Fibroblast of skin of right biceps (primary cell): ENCODE data around the gene MT3.
"Not testable (repeated sequence)": the region's sequence is repeated elsewhere in the genome, so short reads cannot be mapped to it uniquely, and the experiment has no call there.

Source experiments
- DNase-seq: peaks from one replicate; pipeline ENCODE4 v3.0.0-alpha.2; 2013

The MT3 gene

DNA sequence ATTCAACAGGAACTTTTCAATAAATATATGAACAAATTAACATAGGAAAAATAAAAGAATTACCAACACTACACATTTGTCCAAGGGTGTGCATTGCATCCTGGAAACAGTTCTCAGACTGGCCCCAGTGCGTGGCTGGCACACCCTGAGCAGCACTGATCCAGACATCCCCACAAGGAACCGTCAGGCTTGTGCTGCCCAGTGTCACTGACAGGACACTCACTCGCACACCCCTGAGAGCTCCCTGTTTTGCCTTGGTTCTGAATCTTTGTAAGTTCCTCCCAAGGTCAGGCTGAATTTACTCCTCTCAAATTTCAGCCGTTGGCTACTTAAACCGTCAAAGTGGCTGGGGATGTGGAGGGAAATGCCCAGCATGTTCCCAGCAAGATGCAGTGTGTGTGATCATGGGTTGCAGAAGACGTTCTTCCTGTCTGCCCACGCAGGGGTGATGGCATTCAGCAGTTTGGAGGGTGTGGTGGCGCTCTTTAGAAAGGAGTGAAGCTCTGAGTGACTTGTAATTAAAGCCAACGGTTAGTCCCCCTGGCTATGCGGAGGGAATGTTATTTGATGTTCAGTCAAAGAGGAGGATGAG, 20.8 kb downstream of the MT3 start:
- DNase-seq: peak; percentile 63

DNA sequence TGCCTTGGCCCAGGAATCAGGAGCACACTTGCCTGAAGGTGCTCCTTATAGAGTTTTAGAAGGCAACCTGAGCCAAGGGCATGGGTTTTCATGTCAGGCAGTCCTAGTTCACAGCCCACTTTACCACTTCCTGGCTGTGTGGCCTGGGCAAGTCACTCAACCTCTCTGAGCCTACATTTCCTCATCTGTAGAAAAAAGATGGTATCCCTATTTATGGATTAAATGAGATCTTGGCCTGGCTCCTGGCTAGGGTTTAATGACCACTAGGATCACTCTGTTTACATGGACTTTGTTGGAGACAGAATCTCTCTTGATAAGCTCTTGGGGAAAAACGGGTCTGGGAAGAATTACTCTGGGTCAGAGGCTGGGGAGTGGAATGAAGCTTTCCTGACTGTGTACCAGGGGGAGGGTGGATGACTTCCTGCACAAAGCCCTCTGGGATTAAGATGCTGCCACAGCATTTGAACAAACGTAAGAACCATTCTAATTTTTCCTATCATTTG, 21.3 kb downstream of the MT3 start:
- DNase-seq: peak; percentile 26

- DNase-seq: no peak
Observed at GRCh38 chr16:56611281-56611833, 22.0 kb downstream of the MT3 start.

- no peak for DNase-seq
Observed at GRCh38 chr16:56613706-56614105, 24.4 kb downstream of the MT3 start.

DNA sequence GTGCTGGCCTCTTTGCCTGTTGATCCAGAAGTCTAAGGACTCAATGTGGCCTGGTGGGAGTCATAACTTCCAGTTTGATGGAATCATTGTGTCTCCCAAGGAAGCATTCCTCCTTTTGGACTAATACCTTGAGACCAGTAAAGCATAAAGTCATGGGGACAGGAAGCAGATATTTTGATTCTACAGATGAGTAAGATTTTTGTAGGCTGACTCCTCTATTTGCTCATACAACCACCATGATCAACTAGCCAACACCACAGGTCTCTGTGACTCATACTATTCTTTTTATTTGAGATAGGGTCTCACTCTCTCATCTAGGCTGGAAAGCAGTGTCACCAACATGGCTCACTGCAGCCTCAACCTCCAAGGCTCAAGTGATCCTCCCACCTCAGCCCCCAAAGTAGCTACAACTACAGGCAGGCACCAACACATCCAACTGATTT, 25.2 kb downstream of the MT3 start:
- DNase-seq: peak; percentile 87

GRCh38 chr16:56615353-56615752, 26.0 kb downstream of the MT3 start:
- DNase-seq: peak; percentile 59

GRCh38 chr16:56616608-56617211, 27.4 kb downstream of the MT3 start:
- DNase-seq: no peak

- peak; percentile 60 for DNase-seq
Observed at GRCh38 chr16:56617212-56618085, 28.1 kb downstream of the MT3 start.

GRCh38 chr16:56618138-56618537, 28.8 kb downstream of the MT3 start:
- DNase-seq: no peak

GRCh38 chr16:56620339-56620897, 31.1 kb downstream of the MT3 start:
- no peak for DNase-seq

- not testable (repeated sequence) for DNase-seq
Observed at GRCh38 chr16:56621665-56622445, 32.5 kb downstream of the MT3 start.

GRCh38 chr16:56623184-56623583, 33.9 kb downstream of the MT3 start:
- DNase-seq: not testable (repeated sequence)

DNA sequence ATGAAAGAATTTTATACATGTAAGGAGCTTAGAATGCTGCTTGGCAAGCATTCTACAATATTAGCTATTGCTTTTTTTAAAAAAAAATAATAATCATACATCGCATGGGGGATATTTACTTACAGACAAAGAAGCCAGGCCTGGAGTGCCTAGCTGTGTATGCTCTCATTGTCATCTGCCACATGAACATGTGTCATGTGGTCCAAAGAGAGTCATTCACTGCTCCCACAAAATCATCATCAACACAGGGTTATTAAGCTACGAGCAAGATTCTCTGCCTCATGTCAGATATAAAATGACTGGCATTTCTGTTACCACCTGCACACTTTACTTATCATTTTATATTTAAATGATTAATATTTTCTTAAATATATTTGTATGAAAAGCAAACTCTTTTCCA, 34.3 kb downstream of the MT3 start:
- DNase-seq: no peak

DNA sequence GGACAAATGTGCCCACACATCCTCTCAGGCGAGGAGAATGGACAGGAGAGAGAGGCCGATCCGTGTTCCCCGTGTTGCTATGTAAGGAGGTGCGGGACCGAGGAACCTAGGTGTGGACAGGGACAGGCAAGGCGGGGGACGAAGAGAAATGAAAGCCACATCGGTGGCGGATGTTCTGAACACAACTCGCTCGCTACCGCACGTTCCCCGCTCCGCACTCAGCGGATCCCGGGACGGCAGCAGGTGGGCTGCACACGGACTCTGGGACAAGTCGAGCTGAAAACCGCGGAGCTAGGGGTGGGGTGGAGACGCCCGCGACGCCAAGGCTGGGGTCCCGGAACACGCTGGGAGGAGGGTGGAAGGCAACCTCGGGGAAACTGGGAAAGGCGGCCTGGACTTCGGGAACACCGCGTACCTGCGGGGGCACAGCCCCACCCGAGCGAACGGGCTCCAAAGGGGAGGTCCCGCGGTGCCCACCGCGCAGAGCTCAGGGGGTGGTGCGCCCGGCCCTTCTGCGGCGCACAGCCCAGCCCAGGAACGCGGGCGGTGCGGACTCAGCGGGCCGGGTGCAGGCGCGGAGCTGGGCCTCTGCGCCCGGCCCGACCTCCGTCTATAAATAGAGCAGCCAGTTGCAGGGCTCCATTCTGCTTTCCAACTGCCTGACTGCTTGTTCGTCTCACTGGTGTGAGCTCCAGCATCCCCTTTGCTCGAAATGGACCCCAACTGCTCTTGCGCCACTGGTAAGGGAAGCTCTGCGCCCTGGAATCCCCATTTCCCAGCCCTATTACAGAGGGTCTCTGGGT, 36.0 kb downstream of the MT3 start, which contains the start of gene MT1E:
MT1E (plus strand) TSS at position 642 of the 803 bp plus-strand sequence; CDS start at position 713, 71 bp downstream.
- peak; percentile 88 for DNase-seq

DNA sequence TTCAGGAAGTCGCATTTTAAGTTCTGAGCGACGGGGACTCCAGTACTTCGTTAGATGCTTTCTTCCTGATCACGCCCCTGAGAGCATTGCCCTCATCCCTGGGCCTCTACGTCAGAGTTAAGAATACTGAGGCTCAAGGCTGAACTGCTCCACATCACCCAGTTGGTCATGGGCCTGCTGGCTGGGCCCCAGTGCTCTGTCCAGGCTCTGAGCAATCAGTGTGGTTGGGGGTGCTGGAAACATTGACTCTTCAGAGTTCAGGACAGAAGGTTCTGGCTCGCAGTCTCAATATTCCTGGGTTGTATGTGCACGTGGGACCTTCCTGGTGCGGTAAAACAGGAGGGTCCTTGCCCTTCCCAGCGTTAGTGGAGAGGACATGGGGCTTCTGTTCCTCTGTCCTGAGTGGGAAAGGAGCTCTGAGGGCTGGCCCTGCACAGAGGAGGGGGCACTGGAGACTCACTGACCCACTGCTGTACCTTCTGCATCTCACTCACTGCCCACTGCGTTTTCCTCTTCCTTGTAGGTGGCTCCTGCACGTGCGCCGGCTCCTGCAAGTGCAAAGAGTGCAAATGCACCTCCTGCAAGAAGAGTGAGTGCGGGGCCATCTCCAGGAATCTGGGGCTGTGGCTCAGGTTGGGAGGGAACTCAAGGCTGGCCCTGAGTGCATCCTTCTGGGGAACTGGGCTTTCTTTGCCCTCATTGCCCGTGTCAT, 36.8 kb downstream of the MT3 start:
- peak; percentile 68 for DNase-seq

DNA sequence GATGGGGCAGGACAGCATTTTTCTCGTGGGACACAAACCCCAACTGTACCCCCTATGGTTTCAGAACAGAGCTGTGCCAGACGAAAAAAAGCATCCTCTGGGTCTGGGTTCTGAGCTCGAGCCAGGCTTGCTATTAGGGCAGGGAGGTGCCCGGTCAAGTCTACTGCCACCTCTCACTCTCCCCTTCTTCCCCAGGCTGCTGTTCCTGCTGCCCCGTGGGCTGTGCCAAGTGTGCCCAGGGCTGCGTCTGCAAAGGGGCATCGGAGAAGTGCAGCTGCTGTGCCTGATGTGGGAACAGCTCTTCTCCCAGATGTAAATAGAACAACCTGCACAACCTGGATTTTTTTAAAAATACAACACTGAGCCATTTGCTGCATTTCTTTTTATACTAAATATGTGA, 37.4 kb downstream of the MT3 start:
- no peak for DNase-seq

DNA sequence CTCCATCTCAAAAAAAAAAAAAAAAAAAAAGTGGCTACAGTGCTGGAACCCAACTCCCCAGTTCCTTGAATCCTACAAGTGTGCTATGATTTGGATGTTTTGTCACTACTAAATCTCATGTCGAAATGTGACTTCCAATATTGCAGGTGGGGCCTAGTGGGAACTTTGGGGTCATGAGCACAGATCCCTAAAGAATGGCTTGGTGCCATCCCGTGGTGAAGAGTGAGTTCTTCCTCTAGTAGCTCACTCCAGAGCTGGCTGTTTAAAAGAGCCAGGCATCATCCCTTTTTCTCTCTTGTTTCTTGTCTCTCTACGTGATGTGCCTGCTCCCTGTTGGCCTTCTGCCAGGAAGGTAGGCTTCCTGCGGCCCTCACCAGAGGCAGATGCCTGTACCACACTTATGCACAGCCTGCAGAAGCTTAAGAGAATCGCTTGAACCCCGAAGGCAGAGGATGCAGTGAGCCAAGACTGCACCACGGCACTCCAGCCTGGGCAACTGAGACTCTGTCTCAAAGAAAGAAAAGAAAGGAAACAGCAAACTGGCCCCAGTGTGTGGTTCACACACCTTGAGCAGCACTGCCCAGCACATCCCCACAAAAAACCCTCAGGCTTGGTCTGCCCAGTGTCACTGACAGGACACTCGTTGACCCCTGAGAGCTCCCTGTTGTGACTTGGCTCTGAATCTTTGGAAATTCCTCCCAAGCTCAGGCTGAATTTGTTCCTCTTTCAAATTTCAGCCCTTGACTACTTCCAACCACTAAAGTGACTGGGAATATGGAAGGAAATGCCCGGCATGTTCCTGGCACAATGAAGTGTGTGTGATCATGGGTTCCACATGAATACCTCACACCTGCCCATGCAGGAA, 39.4 kb downstream of the MT3 start:
- no peak for DNase-seq

DNA sequence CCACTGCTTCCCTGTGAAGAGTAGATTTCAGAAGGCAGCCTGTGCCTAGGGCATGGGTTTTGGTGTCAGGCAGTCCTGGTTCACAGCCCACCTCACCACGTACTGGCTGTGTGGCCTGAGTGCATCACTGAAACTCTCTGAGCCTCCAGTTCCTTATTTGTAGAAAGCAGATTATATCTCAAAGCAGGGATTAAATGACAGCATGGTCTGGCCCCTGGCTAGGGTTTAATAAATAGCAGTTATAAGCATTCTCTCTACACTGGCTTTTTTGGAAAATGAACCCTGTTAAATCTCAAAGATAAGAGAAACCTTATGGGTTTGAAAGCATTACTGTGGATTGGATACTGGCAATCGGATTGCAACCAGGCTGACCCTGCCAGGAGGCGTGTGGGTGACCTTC, 40.2 kb downstream of the MT3 start:
- DNase-seq: no peak

GRCh38 chr16:56630134-56630533, 40.8 kb downstream of the MT3 start:
- DNase-seq: no peak

GRCh38 chr16:56631197-56631596, 41.9 kb downstream of the MT3 start:
- DNase-seq: no peak
